Naive thymus-derived CD8-positive, alpha-beta T cell (primary cell): ENCODE data around the gene RDH5. TPM values are rescaled to one million over a fixed set of nuclear protein-coding genes. Genes with fewer than 3 reads are reported as not detected.

Experiments
- ATAC-seq, 2 donors: fragments of 150-1000 bp; cut with Tn5 transposase in 1 of 2; sonication (Bioruptor Pico), chemical (Tn5 transposase) in 1 of 2; 1 replicate in 1 of 2; 2 replicates in 1 of 2; pipeline ENCODE4 v1.10.0; 2021; ENCODE audit warnings: mild to moderate bottlenecking in 2 of 2, moderate library complexity in 2 of 2
- POLR2A ChIA-PET: fragments of 350-600 bp; sonication (Branson Sonifier 250); formaldehyde crosslinking; loops from one replicate; lab custom pipeline; 2021; ENCODE audit warnings: antibody characterized with exemption; lab: Charles Lee
- DNase-seq, 10 donors: peaks; one replicate each; pipeline versions ENCODE4 v3.0.0 to v3.0.0-alpha.2; 2020 to 2022
- H3K27ac Mint-ChIP-seq, 10 donors: one replicate each; pipeline ENCODE4 v1.8.0; 2020 to 2022; ENCODE audit warnings: mild to moderate bottlenecking in 10 of 10, mixed read lengths in 10 of 10, moderate library complexity in 4 of 10, inconsistent platforms in 1 of 10
- H3K27me3 Mint-ChIP-seq, 5 donors: one replicate each; pipeline ENCODE4 v1.8.0; 2021 to 2022; ENCODE audit warnings: mixed read lengths in 5 of 5
- H3K36me3 Mint-ChIP-seq, 3 donors: one replicate each; pipeline ENCODE4 v1.8.0; 2020 to 2022; ENCODE audit warnings: mixed read lengths in 3 of 3, mild to moderate bottlenecking in 2 of 3, inconsistent platforms in 1 of 3
- H3K4me1 Mint-ChIP-seq, 4 donors: one replicate each; pipeline ENCODE4 v1.8.0; 2021 to 2022; ENCODE audit warnings: mixed read lengths in 4 of 4
- H3K4me3 Mint-ChIP-seq, 10 donors: one replicate each; pipeline ENCODE4 v1.8.0; 2020 to 2022; ENCODE audit warnings: mild to moderate bottlenecking in 10 of 10, mixed read lengths in 10 of 10, moderate library complexity in 6 of 10, inconsistent platforms in 1 of 10
- H3K9me3 Mint-ChIP-seq, 9 donors: one replicate each; pipeline ENCODE4 v1.8.0; 2020 to 2022; ENCODE audit warnings: mixed read lengths in 9 of 9, mild to moderate bottlenecking in 3 of 9, inconsistent platforms in 1 of 9, moderate library complexity in 1 of 9
- polyA plus RNA-seq, 3 donors: library from polyadenylated mRNA; unstranded; fragments of 300-500 nt; fragmentation: Illumina TruSeq; gene quantifications; one replicate each; pipeline ENCODE4 v1.2.3, GENCODE V29; 2021
- total RNA-seq, 8 experiments: library from RNA in 2 of 8; stranded (reverse) in 2 of 8; gene quantifications; one replicate each; pipeline ENCODE4 v1.2.3 and lab custom pipeline; 2021 to 2026

The RDH5 gene
- total and polyA plus RNA-seq, 5 experiments from 2014 or later: 1.0 to 30.4 (median 15.1) TPM; not detected in 1

- no peak for ATAC-seq
- peak overlapping the region; percentile 86 to 97 (median 90) for H3K4me3 Mint-ChIP-seq
- peaks cover 12 to 41% (median 35%) of the 10 kb centered on the region in 4 donors for H3K4me1 Mint-ChIP-seq
These were observed 2.9 kb upstream of the RDH5 start for GRCh38 chr12:55717011-55718007.

DNA sequence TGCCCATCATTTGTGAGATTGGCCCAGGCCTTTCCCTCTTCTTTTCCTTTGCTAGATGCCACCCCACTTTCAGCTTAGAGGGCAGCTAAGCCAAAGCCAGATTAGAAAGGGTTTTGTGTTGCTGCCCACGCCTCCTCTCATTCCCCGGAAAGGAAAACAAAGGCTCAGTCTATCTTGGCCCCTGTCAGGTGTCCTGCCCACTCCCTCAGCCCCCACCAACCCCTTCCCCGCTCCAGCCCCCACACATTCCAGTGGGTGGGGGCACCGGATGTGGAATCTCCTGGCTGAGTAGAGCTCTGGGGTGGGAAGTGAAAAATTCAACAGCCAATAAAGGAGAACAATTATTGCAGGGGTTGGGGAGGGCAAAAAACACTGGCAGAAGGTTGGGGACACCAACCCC lies 2.2 kb upstream of the RDH5 start:
- Mint-ChIP-seq H3K9me3 (peaks cover 0 to 3% (median 0%) of the 10 kb centered on the region in 9 donors), H3K27ac (peak overlapping the region in 5 of 10 donors; percentile 29 to 95 (median 51)), H3K27me3 (peaks cover 0 to 2% (median 0%) of the 10 kb centered on the region in 5 donors), H3K4me1 (peaks cover 12 to 41% (median 34%) of the 10 kb centered on the region in 4 donors), H3K4me3 (peak overlapping the region in 7 of 10 donors; percentile 23 to 96 (median 86)), H3K36me3 (peaks cover 0 to 3% (median 0%) of the 10 kb centered on the region in 3 donors)
- ATAC-seq: no peak
- no peak for DNase-seq
- POLR2A ChIA-PET: interaction anchor here (1.2 to 4.0 kb wide), 6 partner anchors 8 to 218 kb away, joined by 3 to 23 read pairs (median 5); partner anchors contain the start of gene CD63

More at GRCh38 chr12:55717011-55718007, 2.9 kb upstream of the RDH5 start:
- POLR2A ChIA-PET: interaction anchor here (0.5 to 4.0 kb wide), 9 partner anchors 8 to 596 kb away, joined by 3 to 23 read pairs (median 5); partner anchors contain the start of gene CD63
- H3K27me3 Mint-ChIP-seq: peaks cover 0 to 2% (median 0%) of the 10 kb centered on the region in 5 donors
- H3K27ac Mint-ChIP-seq: peak overlapping the region; percentile 14 to 99 (median 96)
- DNase-seq: no peak
- H3K9me3 Mint-ChIP-seq: peaks cover 0 to 3% (median 0%) of the 10 kb centered on the region in 9 donors
- H3K36me3 Mint-ChIP-seq: peaks cover 0 to 3% (median 0%) of the 10 kb centered on the region in 3 donors

GRCh38 chr12:55718624-55719275 lies 1.4 kb upstream of the RDH5 start:
- Mint-ChIP-seq H3K27ac (peak overlapping the region in 1 of 10 donors; percentile 29), H3K9me3 (peaks cover 0 to 3% (median 0%) of the 10 kb centered on the region in 9 donors), H3K36me3 (peaks cover 0 to 3% (median 0%) of the 10 kb centered on the region in 3 donors), H3K4me1 (peaks cover 12 to 44% (median 34%) of the 10 kb centered on the region in 4 donors), H3K4me3 (peak overlapping the region in 1 of 10 donors; percentile 39), H3K27me3 (peaks cover 0 to 2% (median 0%) of the 10 kb centered on the region in 5 donors)
- POLR2A ChIA-PET: interaction anchor here (4.0 kb wide), 1 partner anchor 11 kb away, joined by 23 read pairs; the partner anchor contains the start of gene CD63
- DNase-seq: no peak
- ATAC-seq: no peak

DNA sequence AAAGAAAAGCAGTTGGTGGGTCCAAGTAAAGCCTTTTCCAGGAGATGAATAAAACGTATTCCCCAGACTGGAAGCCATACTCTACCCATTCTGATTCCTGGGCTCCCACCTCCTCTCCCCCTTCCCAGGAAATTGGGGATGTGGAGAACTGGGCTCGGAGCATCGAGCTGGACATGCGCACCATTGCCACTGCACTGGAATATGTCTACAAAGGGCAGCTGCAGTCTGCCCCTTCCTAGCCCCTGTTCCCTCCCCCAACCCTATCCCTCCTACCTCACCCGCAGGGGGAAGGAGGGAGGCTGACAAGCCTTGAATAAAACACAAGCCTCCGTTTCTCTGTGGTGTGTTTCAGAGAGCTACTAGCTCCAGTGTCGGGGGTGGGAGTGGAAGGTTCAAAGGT lies 822 bp upstream of the RDH5 start:
- ATAC-seq (no peak), DNase-seq (no peak)
- peak overlapping the region in 1 of 10 donors; percentile 43 for H3K27ac Mint-ChIP-seq
- peaks cover 0 to 3% (median 0%) of the 10 kb centered on the region in 9 donors for H3K9me3 Mint-ChIP-seq
- H3K27me3 Mint-ChIP-seq: peaks cover 0 to 2% (median 0%) of the 10 kb centered on the region in 5 donors
- peak overlapping the region in 2 of 10 donors; percentile 24 to 32 for H3K4me3 Mint-ChIP-seq
- POLR2A ChIA-PET: interaction anchor here (4.0 kb wide), 1 partner anchor 10 kb away, joined by 23 read pairs; the partner anchor contains the start of gene CD63
- peaks cover 12 to 45% (median 34%) of the 10 kb centered on the region in 4 donors for H3K4me1 Mint-ChIP-seq
- H3K36me3 Mint-ChIP-seq: peaks cover 0 to 3% (median 0%) of the 10 kb centered on the region in 3 donors

DNA sequence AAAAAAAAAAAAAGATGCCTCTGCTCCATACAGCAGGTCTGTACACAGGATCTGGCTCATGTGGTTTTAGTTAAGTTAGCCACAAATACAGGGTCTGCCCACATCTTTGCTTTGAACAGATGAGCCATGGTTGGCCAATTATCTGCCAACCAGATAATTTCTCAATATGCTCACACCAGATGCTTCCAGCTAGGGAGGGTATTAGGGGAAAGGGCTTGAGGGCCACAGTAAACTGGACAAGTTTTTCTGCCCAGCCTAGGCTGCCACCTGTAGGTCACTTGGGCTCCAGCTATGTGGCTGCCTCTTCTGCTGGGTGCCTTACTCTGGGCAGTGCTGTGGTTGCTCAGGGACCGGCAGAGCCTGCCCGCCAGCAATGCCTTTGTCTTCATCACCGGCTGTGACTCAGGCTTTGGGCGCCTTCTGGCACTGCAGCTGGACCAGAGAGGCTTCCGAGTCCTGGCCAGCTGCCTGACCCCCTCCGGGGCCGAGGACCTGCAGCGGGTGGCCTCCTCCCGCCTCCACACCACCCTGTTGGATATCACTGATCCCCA lies 776 bp downstream of the RDH5 start:
- DNase-seq (no peak), ATAC-seq (no peak)
- peaks cover 0 to 10% (median under 1%) of the 10 kb centered on the region in 3 donors for H3K36me3 Mint-ChIP-seq
- peaks cover 0 to under 1% (median 0%) of the 10 kb centered on the region in 5 donors for H3K27me3 Mint-ChIP-seq
- no peak overlapping the region for H3K4me3 Mint-ChIP-seq
- POLR2A ChIA-PET: interaction anchor here (0.9 to 4.0 kb wide), 3 partner anchors 9 to 17 kb away, joined by 3 to 23 read pairs (median 5); partner anchors contain the start of gene CD63
- no peaks in the 10 kb centered on the region for H3K9me3 Mint-ChIP-seq
- H3K4me1 Mint-ChIP-seq: peaks cover 14 to 51% (median 40%) of the 10 kb centered on the region in 4 donors
- H3K27ac Mint-ChIP-seq: peak overlapping the region in 1 of 10 donors; percentile 40

GRCh38 chr12:55721601-55722213 lies 1.5 kb downstream of the RDH5 start:
- Mint-ChIP-seq H3K36me3 (peaks cover 0 to 12% (median 0%) of the 10 kb centered on the region in 3 donors), H3K9me3 (no peaks in the 10 kb centered on the region), H3K27ac (peak overlapping the region in 1 of 10 donors; percentile 15), H3K4me1 (peaks cover 13 to 49% (median 36%) of the 10 kb centered on the region in 4 donors), H3K4me3 (no peak overlapping the region), H3K27me3 (no peaks in the 10 kb centered on the region)
- POLR2A ChIA-PET: interaction anchor here (0.9 to 1.1 kb wide), 2 partner anchors 8 to 102 kb away, joined by 3 to 5 read pairs; partner anchors contain the start of gene CD63
- DNase-seq (no peak), ATAC-seq (no peak)

DNA sequence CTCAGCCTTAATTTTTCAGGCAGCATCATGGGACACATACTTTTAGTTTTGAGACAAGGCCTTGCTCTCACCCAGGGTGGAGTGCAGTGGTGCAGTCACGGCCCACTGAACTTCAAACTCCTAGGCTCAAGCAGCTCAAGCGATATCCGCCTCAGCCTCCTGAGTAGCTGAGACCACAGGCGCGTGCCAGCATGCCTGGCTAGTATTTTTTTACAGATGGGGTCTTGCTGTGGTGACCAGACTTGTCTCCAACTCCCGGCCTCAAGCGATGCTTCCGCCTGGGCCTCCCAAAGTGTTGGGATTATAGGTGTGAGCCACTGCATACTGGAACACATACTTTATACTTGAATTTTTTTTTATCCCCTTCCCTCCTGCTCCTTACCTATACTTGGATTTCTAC lies 2.8 kb downstream of the RDH5 start:
- DNase-seq (no peak), ATAC-seq (no peak)
- Mint-ChIP-seq H3K4me1 (peaks cover 18 to 47% (median 36%) of the 10 kb centered on the region in 4 donors), H3K27me3 (no peaks in the 10 kb centered on the region), H3K9me3 (no peaks in the 10 kb centered on the region), H3K4me3 (no peak overlapping the region), H3K36me3 (peaks cover 0 to 13% (median 0%) of the 10 kb centered on the region in 3 donors), H3K27ac (peak overlapping the region in 3 of 10 donors; percentile 3 to 75 (median 72))
- POLR2A ChIA-PET: interaction anchor here (0.6 to 1.0 kb wide), 2 partner anchors 16 to 107 kb away, joined by 4 to 5 read pairs; partner anchors contain the start of gene DNAJC14

DNA sequence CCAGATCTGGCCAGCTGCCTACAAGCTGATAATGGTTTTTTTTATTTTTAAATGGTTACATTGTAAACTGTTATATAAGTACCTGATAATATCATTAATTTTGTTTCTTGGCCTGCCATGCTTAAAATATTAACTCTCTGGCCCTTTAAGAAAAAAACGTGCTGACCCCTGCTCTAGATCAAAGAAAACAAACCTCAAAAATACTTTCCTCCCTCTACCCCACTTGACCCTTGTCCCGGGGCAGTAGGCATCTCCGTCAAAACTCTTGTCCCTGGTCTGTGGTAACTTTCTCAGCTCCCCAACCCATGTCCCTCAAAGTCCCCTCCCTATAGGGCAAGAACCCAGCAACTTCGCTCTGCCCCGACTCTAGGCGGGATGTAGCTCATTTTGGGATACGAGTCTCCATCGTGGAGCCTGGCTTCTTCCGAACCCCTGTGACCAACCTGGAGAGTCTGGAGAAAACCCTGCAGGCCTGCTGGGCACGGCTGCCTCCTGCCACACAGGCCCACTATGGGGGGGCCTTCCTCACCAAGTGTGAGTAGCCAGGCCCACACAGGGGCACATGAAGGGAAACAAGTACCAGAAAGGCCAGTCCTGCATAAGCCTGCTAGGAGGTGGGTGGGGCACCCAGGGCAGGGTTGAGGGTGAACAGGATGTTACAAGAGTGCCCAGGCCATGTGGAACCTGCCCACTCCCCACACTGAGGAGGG lies 3.5 kb downstream of the RDH5 start:
- peaks cover 0 to 13% (median 0%) of the 10 kb centered on the region in 3 donors for H3K36me3 Mint-ChIP-seq
- peak overlapping the region in 1 of 10 donors; percentile 11 for H3K4me3 Mint-ChIP-seq
- H3K27ac Mint-ChIP-seq: peak overlapping the region in 4 of 10 donors; percentile 1 to 61 (median 46)
- DNase-seq (no peak), ATAC-seq (no peak)
- H3K27me3 Mint-ChIP-seq: no peaks in the 10 kb centered on the region
- H3K9me3 Mint-ChIP-seq: no peaks in the 10 kb centered on the region
- H3K4me1 Mint-ChIP-seq: peaks cover 16 to 46% (median 33%) of the 10 kb centered on the region in 4 donors
- POLR2A ChIA-PET: interaction anchor here (0.6 to 2.9 kb wide), 2 partner anchors 14 to 106 kb away, joined by 4 to 22 read pairs; partner anchors contain the start of gene DNAJC14

DNA sequence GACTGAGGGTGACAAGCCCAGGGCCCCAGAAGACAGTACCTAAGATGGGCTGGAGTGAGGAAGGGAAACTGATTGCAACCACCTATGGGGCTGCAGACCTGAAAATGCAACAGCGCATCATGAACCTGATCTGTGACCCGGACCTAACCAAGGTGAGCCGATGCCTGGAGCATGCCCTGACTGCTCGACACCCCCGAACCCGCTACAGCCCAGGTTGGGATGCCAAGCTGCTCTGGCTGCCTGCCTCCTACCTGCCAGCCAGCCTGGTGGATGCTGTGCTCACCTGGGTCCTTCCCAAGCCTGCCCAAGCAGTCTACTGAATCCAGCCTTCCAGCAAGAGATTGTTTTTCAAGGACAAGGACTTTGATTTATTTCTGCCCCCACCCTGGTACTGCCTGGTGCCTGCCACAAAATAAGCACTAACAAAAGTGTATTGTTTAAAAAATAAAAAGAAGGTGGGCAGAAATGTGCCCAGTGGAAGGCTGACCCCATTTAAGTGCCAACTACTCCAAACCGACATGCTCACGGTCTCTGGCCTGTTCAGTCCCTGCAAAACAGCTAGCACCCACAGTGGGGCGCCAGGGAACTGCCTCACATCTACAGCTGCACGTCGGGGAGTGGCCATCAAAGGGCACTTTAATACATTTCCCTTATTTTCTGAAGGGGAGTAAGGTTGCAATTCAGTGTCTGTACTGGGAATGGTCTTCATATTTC lies 4.2 kb downstream of the RDH5 start:
- peak; percentile 45 to 65 for ATAC-seq
- Mint-ChIP-seq H3K4me3 (peak overlapping the region in 3 of 10 donors; percentile 21 to 38 (median 30)), H3K9me3 (no peaks in the 10 kb centered on the region), H3K4me1 (peaks cover 16 to 43% (median 34%) of the 10 kb centered on the region in 4 donors), H3K27ac (peak overlapping the region; percentile 3 to 89 (median 72)), H3K27me3 (no peaks in the 10 kb centered on the region), H3K36me3 (peaks cover 0 to 13% (median 0%) of the 10 kb centered on the region in 3 donors)
- POLR2A ChIA-PET: interaction anchor here (1.0 to 2.9 kb wide), 2 partner anchors 13 to 93 kb away, joined by 3 to 22 read pairs; partner anchors contain the start of gene SARNP
- peak in 9 of 10 donors; percentile 30 to 82 (median 54) for DNase-seq

- Mint-ChIP-seq H3K4me1 (peaks cover 20 to 48% (median 37%) of the 10 kb centered on the region in 4 donors), H3K36me3 (peaks cover 0 to 13% (median 0%) of the 10 kb centered on the region in 3 donors), H3K27me3 (no peaks in the 10 kb centered on the region), H3K27ac (peak overlapping the region; percentile 6 to 89 (median 72)), H3K9me3 (no peaks in the 10 kb centered on the region), H3K4me3 (peak overlapping the region in 3 of 10 donors; percentile 21 to 38 (median 30))
- POLR2A ChIA-PET: interaction anchor here (1.0 to 2.9 kb wide), 3 partner anchors 8 to 92 kb away, joined by 3 to 22 read pairs (median 4); partner anchors contain the start of gene SARNP
- ATAC-seq (no peak), DNase-seq (no peak)
These were observed 4.7 kb downstream of the RDH5 start for GRCh38 chr12:55724940-55725309.
